Measurements from ENCODE around the gene CHM.

Gene CHM

DNA sequence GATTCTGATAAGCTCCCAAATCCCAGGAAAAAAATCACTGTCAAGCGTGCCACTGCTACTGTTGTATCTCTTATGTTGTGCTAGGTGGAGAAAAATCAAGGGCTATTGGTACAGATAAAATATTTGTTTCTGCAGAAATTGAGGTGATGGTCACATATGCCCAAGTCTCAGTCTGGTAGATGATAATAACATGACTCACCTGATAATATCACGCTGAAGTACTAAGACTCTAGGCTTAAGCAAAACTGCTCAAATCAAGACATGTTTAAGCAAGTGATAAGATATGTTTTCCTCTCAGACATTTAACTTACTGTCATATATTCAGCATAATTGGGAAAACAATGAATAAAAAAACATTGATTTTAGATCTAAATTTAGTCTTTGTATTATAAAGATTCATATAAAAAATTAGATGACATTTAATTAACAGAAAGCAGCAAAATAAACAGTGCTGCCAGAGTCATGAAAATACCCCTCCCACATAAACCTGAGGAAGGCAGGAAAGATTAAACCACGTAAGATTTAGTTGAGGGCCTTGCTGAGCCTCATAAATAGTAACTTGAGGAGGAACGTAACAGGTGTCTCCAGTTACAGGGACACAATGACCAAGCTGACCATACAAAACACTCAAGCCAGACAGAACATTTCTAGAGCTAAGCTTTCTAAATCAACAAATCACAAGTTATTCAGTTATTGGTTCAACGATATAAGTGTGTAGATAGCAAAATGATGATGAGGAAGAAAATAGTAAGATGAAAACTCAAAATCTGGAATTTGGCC is 143.5 kb downstream of the CHM start:
- no peak for TF ChIP-seq CTCF (IDR thresholded peaks at IDR 0.05; ENCODE audit: insufficient read depth, low read length, missing control alignments)

GRCh38 chrX:85897362-85898126 is 149.8 kb downstream of the CHM start:
- no peak for TF ChIP-seq CTCF (IDR thresholded peaks at IDR 0.05; ENCODE audit: insufficient read depth, low read length, missing control alignments)
- H3K4me3 ChIP-seq (ENCODE audit: low read depth, low read length) = no peak overlapping the region
- CTCF ChIA-PET = no interaction called here
- DNase-seq (ENCODE audit: low read depth, low spot score) = no peak
- POLR2A ChIA-PET = no interaction called here

More for the DNA sequence above, 143.5 kb downstream of the CHM start:
- POLR2A ChIA-PET = no interaction called here
- CTCF ChIA-PET = no interaction called here
- H3K4me3 ChIP-seq (ENCODE audit: low read depth, low read length) = no peak overlapping the region
- no peak for DNase-seq (ENCODE audit: low read depth, low spot score)

GRCh38 chrX:85882601-85883000 is 164.8 kb downstream of the CHM start:
- ChIA-PET POLR2A (no interaction called here), CTCF (no interaction called here)

DNA sequence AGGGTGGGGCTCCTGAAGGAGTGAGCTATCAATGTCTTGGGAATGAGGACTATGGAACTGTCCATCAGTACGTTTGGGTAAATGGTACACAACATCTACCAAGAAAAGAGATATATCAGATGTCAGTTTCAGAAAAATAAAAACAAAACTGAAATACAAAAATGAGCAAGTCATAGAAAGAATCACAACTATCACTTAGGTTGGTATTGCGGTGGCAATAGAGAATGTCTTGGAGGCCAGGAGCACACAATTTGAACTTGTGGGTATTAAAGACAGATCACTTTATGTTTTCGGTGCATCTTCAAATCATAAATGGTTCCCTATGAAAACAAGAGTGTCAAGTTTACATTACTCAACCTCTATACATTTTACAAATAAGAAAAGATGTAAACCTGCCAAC is 176.8 kb downstream of the CHM start:
- CTCF ChIA-PET = no interaction called here
- H3K4me3 ChIP-seq (ENCODE audit: low read depth, low read length) = no peak overlapping the region
- TF ChIP-seq CTCF (IDR thresholded peaks at IDR 0.05; ENCODE audit: insufficient read depth, low read length, missing control alignments) = no peak
- POLR2A ChIA-PET = no interaction called here
- DNase-seq (ENCODE audit: low read depth, low spot score) = no peak

More at GRCh38 chrX:85882601-85883000, 164.8 kb downstream of the CHM start:
- TF ChIP-seq CTCF (IDR thresholded peaks at IDR 0.05; ENCODE audit: insufficient read depth, low read length, missing control alignments) = no peak
- no peak overlapping the region for H3K4me3 ChIP-seq (ENCODE audit: low read depth, low read length)
- no peak for DNase-seq (ENCODE audit: low read depth, low spot score)

DNA sequence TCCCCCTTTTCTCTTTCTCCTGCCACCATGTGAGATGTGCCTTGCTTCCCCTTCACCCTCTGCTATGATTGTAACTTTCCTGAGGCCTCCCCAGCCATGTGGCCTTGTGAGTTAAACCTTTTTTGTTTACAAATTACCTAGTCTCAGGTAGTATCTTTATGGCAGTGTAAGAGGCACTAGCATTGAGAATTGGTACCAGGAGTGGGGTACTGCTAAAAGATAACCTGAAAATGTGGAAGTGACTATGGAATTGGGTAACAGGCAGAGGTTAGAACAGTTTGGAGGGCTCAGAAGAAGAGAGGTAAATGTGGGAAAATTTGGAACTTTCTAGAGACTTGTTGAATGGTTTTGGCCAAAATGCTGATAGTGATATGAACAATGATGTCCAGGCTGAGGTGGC is 182.0 kb downstream of the CHM start:
- no peak for TF ChIP-seq CTCF (IDR thresholded peaks at IDR 0.05; ENCODE audit: insufficient read depth, low read length, missing control alignments)

GRCh38 chrX:85859426-85859825 is 187.9 kb downstream of the CHM start:
- no peak overlapping the region for H3K4me3 ChIP-seq (ENCODE audit: low read depth, low read length)
- ChIA-PET CTCF (no interaction called here), POLR2A (no interaction called here)
- no peak for DNase-seq (ENCODE audit: low read depth, low spot score)
- TF ChIP-seq CTCF (IDR thresholded peaks at IDR 0.05; ENCODE audit: insufficient read depth, low read length, missing control alignments) = no peak

More for the DNA sequence above, 182.0 kb downstream of the CHM start:
- CTCF ChIA-PET = no interaction called here
- no peak for DNase-seq (ENCODE audit: low read depth, low spot score)
- no peak overlapping the region for H3K4me3 ChIP-seq (ENCODE audit: low read depth, low read length)
- POLR2A ChIA-PET = no interaction called here
